WTC11 (cell line): ENCODE measurements around the gene MCAT.

Experiments used
- ATF1 ChIP-seq: sonication (generic); formaldehyde crosslinking; IDR thresholded peaks from 2 replicates; pipeline ENCODE4 v1.8.1; 2023; ENCODE audit warnings: mild to moderate bottlenecking, moderate library complexity, missing genetic modification reagents
- IRF2 ChIP-seq: sonication (generic); formaldehyde crosslinking; IDR thresholded peaks from 2 replicates; pipeline ENCODE4 v1.8.0; 2022; ENCODE audit warnings: low read depth, missing genetic modification reagents, borderline replicate concordance
- ZNF121 ChIP-seq: sonication (generic); formaldehyde crosslinking; IDR thresholded peaks from 2 replicates; pipeline ENCODE4 v1.8.0; 2023; ENCODE audit warnings: missing genetic modification reagents
- TF ChIP-seq, protein P1 (sequence below): fragments of 200-600 bp; IDR thresholded peaks from 2 replicates; pipeline ENCODE4 v1.8.0; 2022; ENCODE audit warnings: antibody characterized with exemption
- TF ChIP-seq, protein P2 (sequence below): sonication (generic); formaldehyde crosslinking; IDR thresholded peaks from 2 replicates; pipeline ENCODE4 v1.8.1; 2023; ENCODE audit warnings: mild to moderate bottlenecking, missing genetic modification reagents, moderate library complexity

- TF ChIP-seq, protein P1, sequence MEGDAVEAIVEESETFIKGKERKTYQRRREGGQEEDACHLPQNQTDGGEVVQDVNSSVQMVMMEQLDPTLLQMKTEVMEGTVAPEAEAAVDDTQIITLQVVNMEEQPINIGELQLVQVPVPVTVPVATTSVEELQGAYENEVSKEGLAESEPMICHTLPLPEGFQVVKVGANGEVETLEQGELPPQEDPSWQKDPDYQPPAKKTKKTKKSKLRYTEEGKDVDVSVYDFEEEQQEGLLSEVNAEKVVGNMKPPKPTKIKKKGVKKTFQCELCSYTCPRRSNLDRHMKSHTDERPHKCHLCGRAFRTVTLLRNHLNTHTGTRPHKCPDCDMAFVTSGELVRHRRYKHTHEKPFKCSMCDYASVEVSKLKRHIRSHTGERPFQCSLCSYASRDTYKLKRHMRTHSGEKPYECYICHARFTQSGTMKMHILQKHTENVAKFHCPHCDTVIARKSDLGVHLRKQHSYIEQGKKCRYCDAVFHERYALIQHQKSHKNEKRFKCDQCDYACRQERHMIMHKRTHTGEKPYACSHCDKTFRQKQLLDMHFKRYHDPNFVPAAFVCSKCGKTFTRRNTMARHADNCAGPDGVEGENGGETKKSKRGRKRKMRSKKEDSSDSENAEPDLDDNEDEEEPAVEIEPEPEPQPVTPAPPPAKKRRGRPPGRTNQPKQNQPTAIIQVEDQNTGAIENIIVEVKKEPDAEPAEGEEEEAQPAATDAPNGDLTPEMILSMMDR = no peak
- no peak for TF ChIP-seq ZNF121 (CRISPR knock-in tag)
- no peak for TF ChIP-seq ATF1 (CRISPR knock-in tag)
- TF ChIP-seq, protein P2, sequence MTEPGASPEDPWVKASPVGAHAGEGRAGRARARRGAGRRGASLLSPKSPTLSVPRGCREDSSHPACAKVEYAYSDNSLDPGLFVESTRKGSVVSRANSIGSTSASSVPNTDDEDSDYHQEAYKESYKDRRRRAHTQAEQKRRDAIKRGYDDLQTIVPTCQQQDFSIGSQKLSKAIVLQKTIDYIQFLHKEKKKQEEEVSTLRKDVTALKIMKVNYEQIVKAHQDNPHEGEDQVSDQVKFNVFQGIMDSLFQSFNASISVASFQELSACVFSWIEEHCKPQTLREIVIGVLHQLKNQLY (CRISPR knock-in tag) = no peak
- TF ChIP-seq IRF2 = no peak
Observed at GRCh38 chr22:43167001-43167589, 23.9 kb upstream of the MCAT start.
